NCI-H524 treated with DMSO at 0.1 percent for 48 hours (cell line): ENCODE measurements around the gene WDPCP.
"Not testable (repeated sequence)": the region's sequence is repeated elsewhere in the genome, so short reads cannot be mapped to it uniquely, and the experiment has no call there.

Source experiments
- DNase-seq: peaks from one replicate; lab custom pipeline; 2025; lab: John Stamatoyannopoulos, UW

WDPCP gene

GRCh38 chr2:63357722-63358121 is 230.6 kb downstream of the WDPCP start:
- not testable (repeated sequence) for DNase-seq

- DNase-seq = no peak
Observed at GRCh38 chr2:63347361-63347760, 240.9 kb downstream of the WDPCP start.

- DNase-seq = no peak
Observed at GRCh38 chr2:63346411-63346810, 241.9 kb downstream of the WDPCP start.

- no peak for DNase-seq
Observed at GRCh38 chr2:63345285-63345633, 243.0 kb downstream of the WDPCP start.

GRCh38 chr2:63344575-63345284 is 243.5 kb downstream of the WDPCP start:
- no peak for DNase-seq

GRCh38 chr2:63343397-63344109 is 244.7 kb downstream of the WDPCP start:
- DNase-seq = no peak

- no peak for DNase-seq
Observed at GRCh38 chr2:63340443-63340842, 247.8 kb downstream of the WDPCP start.

- DNase-seq = no peak
Observed at GRCh38 chr2:63334910-63335309, 253.4 kb downstream of the WDPCP start.

GRCh38 chr2:63326473-63326872 is 261.8 kb downstream of the WDPCP start:
- no peak for DNase-seq

- not testable (repeated sequence) for DNase-seq
Observed at GRCh38 chr2:63323662-63324061, 264.6 kb downstream of the WDPCP start.

- DNase-seq = not testable (repeated sequence)
Observed at GRCh38 chr2:63321973-63322372, 266.3 kb downstream of the WDPCP start.

GRCh38 chr2:63320669-63321068 is 267.6 kb downstream of the WDPCP start:
- no peak for DNase-seq

- no peak for DNase-seq
Observed at GRCh38 chr2:63310614-63311013, 277.7 kb downstream of the WDPCP start.

- DNase-seq = no peak
Observed at GRCh38 chr2:63301481-63301880, 286.8 kb downstream of the WDPCP start.

- no peak for DNase-seq
Observed at GRCh38 chr2:63300835-63301234, 287.4 kb downstream of the WDPCP start.

GRCh38 chr2:63287956-63288355 is 300.3 kb downstream of the WDPCP start:
- DNase-seq = no peak

GRCh38 chr2:63286520-63286919 is 301.8 kb downstream of the WDPCP start:
- DNase-seq = not testable (repeated sequence)

- no peak for DNase-seq
Observed at GRCh38 chr2:63283273-63283672, 305.0 kb downstream of the WDPCP start.

GRCh38 chr2:63272560-63272959 is 315.7 kb downstream of the WDPCP start:
- no peak for DNase-seq

GRCh38 chr2:63270717-63271116 is 317.6 kb downstream of the WDPCP start:
- DNase-seq = no peak

- no peak for DNase-seq
Observed at GRCh38 chr2:63268946-63269345, 319.3 kb downstream of the WDPCP start.

- DNase-seq = peak; percentile 8
Observed at GRCh38 chr2:63261137-63261621, 327.1 kb downstream of the WDPCP start.

- DNase-seq = no peak
Observed at GRCh38 chr2:63257473-63257872, 330.8 kb downstream of the WDPCP start.

GRCh38 chr2:63249161-63249560 is 339.1 kb downstream of the WDPCP start:
- no peak for DNase-seq
